ELF-1 (cell line): Measurements from ENCODE around the gene OR1S1.
"Not testable (repeated sequence)": the region's sequence is repeated elsewhere in the genome, so short reads cannot be mapped to it uniquely, and the experiment has no call there.

Experiments used
- DNase-seq: peaks from one replicate; pipeline ENCODE4 v3.0.0-alpha.2; 2016; ENCODE audit warnings: low read depth, low spot score

The OR1S1 gene

GRCh38 chr11:58212420-58212819 lies at the start of gene OR1S1:
Gene OR1S1 (plus strand): TSS chr11:58212720.
- not testable (repeated sequence) for DNase-seq

GRCh38 chr11:58164389-58164788 lies 48.1 kb upstream of the OR1S1 start:
- no peak for DNase-seq

GRCh38 chr11:58164990-58165389 lies 47.5 kb upstream of the OR1S1 start:
- DNase-seq, result no peak

DNA sequence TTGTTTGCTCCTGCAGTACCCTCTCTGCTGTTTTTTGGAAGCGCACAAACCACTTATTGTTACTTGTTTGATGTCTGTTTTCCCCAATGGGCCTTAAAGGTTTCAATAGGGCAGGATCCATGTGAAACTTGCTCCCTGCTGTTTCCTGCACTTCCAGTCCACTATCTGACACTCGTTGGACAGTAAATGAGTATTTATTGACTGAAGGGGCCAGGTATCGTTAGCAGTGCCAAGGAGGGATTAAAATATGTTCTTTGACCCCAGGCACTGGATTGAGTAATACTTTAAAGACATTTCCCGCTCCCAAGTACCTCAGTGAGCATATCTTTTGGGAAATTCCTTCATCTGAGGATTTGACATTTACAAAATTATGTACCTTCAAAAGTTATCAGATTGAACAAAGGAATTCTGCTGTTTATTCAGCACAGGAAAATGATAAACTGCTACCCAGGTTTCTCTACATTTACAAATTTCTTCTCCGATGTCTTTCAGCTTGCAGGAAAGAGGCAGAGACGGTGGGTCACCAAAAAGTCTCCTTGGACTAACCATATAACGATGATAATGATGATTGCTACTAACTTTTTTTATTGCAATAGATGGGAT lies 46.9 kb upstream of the OR1S1 start:
- DNase-seq, result no peak

- no peak for DNase-seq
Measured at GRCh38 chr11:58177409-58178054, 35.0 kb upstream of the OR1S1 start.

GRCh38 chr11:58178444-58178843 lies 34.1 kb upstream of the OR1S1 start:
- no peak for DNase-seq

GRCh38 chr11:58179648-58180047 lies 32.9 kb upstream of the OR1S1 start:
- DNase-seq, result no peak

DNA sequence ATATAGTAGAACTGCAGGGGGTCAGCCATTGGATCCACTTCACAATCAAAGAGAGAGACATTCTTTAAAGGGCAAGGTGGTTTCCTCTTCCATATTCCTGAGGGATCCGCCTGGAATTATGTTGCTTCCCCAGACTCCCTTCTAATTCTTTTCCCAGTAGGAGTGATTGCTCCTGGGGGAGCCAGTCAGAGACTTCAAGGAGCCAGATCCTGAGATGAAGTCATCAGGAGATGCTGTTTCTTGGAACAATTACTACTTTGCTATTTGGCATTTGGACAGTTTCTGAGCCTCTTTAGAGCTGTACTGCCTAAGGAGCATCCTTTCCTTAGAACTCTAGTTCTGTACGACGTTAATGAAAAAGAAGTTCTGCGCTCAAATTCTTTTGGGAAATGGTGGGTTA lies 25.6 kb upstream of the OR1S1 start:
- DNase-seq, result no peak

GRCh38 chr11:58188770-58189169 lies 23.8 kb upstream of the OR1S1 start, which contains the start of gene OR9Q2:
Gene OR9Q2 (plus strand): TSS chr11:58189070. CDS start chr11:58190491, 1,421 bp downstream.
- DNase-seq, result no peak

GRCh38 chr11:58192229-58192628 lies 20.3 kb upstream of the OR1S1 start:
- no peak for DNase-seq

DNA sequence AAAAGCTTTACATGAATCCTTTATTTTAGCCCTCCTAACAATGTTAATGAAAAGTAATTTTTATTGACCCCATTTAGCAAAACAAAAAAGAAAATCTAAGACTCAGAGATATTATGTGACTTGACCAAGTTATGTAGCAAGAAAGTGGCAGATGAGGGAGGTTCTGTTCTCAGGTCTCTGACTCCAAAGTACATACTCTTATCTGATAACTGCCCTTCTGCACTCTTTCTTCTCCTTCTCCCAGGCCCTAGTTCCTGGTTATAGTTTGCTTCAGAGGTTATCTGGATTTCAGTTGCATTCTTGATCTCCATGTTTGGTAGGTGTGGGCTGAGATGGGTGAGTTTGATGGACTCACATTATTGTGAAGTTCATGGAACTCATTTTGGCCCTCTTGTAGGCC lies 19.1 kb upstream of the OR1S1 start:
- DNase-seq, result no peak

DNA sequence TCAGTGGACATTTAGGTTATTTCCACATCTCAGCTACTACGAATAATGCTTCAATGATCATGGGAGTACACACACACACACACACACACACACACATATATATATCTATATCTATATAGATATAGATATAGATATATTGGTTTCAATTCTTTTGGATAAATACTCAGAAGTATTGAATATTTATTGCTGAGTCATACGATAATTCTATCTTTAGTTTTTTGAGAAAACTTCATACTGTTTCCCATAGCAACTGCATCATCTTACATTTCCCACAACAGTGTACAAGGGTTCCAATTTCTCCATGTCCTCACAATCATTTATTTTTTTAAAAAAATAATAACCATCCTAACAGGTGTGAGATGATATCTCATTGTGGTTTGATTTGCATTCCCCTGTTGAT lies 16.6 kb upstream of the OR1S1 start:
- no peak for DNase-seq

DNA sequence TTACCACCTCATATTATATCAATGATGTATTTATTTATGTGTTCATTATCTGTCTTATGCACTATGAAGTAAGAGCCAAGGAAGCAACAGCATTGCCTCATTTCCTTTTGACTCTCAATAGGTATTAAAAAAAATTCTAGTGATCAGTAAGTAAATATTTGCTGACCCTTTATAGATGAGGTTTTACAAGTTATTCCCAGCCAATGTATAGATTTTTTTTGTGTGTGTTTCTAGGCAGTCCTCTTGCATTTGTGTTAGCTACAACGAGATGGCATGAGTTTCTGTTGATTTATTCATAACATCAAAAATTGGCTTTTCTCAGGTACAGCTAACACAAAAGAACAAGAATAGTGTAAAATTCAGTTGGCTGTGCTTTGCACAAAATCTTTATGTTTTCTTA lies 13.2 kb upstream of the OR1S1 start:
- DNase-seq, result no peak

DNA sequence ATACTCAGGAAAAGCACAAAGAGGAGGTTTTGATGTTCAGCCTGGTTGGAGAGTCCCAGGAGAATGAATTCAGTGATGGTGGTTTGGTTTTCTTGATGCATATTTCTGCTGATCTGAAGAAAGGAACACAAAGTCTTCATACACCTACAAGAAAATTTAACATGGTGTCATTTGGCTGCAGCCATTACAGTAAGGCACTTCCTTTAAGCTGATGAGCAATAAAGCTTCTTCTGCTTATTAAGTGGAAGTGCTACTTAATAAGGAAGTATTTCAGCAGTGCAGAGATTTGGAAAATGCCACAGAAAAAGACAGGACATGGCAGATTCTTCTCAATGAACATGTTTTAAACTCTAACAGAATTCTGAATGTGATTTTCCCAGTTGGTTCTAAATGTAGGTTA lies 8.5 kb upstream of the OR1S1 start, which contains the start of gene OR1S2:
Gene OR1S2, minus strand, starts transcription at position 101 of the 400 bp plus-strand sequence. Its CDS starts 0 bp downstream, at position 101.
- no peak for DNase-seq

DNA sequence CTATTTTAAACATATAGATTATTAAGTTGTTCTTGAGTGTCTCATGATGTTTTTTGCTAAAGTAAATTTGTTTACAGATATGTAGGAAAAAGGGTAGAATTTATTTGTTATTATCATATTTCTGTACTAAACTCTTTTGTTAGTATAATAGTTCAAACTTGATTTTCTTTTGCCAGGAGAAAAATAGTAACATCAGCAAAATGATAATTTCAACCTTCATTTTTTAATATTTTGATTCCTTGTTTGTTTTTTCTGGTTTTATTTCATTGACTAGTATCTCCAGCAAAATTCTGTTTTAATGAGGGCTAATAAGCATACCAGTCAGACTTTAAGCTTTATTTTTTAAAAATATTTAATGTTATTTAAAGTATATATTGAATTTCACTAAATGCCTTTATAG lies 4.0 kb downstream of the OR1S1 start:
- no peak for DNase-seq

DNA sequence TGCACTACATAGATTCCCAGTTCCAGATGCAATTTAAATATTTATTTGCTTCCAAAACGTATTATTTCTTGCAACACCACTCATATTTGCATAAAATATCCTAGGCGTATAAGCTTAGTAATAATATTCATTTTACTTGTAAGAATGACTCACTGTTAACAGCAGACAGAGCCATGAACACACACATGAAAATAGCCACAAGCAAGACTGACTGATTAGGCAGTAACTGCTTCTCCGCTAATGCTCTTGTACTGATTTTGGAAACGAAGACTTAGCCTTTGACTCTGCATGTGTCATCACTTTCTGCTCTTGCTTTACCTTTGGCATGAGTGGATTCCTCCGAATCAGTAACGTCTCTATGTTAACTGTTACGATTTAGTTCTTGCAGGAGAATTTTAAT lies 10.2 kb downstream of the OR1S1 start:
- no peak for DNase-seq

DNA sequence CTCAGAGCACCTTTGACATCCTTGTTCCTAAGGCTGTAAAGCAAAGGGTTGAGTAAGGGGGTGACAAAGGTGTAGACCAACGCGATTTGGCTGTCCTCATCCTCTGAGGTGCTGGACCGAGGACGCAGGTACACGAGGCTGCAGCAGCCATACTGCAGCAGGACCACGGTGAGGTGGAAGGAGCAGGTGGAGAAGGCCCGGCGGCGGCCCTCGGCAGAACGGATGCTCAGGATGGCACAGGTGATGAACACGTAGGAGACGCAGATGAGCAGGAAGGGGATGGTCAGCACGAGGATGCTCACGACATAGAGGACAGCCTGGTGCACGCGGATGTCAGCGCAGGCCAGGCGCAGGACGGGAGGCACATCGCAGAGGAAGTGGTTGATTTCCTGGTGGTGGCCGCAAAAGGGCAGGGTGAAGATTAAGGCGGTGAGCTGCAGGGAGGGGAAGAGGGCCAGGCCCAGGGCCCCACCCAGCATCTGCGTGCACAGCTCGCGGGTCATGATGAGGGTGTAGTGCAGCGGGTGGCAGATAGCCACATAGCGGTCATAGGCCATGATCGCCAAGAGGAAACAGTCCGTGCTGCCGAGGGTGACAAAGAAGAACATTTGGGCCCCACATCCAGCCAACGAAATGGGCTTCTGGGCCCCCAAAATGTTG lies 15.6 kb downstream of the OR1S1 start:
- DNase-seq, result no peak

- DNase-seq, result no peak
Measured at GRCh38 chr11:58243954-58244353, 31.4 kb downstream of the OR1S1 start.

DNA sequence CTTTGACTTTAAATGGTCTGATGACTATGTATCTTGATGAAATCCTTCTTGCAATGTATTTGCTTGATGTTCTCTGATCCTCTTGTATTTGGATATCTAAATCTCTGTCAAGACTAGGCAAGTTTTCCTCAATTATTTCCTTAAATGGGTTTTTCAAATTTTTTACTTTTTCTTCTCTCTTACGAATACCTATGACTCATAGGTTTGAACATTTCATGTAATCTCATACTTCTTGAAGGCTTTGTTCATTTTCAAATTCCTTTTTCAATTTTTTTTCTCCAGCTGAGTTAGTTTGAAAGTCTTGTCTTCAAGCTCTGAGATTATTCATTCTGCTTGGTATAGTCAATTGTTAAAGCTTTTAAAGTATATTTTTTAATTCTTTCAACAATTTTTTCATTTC lies 42.4 kb downstream of the OR1S1 start:
- no peak for DNase-seq

DNA sequence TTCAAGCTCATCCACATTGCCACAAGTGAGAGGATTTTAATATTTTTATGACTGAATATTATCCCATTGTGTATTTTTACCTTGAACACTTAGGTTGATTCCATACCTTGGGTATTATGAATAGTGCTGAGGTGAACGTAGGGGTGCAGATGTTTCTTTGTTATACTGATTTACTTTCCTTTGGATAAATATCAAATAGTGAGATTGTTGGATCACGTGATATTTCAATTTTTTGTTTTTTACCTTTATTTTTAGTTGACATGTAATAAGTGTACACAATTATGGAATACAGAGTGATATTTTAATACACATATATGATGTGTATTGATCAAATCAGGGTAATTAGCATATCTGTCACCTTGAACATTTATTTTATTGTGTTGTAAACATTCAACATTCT lies 47.5 kb downstream of the OR1S1 start:
- no peak for DNase-seq
